ENCODE data around the gene RASA3. TPM values are rescaled to one million over a fixed set of nuclear protein-coding genes. Genes with fewer than 3 reads are reported as not detected.

Gene RASA3
- total and polyA plus RNA-seq, 2 of the 8 experiments (the other 6 are each of a cell fraction or from before 2014, with no cell fraction given): 7.5 to 21.9 TPM

DNA sequence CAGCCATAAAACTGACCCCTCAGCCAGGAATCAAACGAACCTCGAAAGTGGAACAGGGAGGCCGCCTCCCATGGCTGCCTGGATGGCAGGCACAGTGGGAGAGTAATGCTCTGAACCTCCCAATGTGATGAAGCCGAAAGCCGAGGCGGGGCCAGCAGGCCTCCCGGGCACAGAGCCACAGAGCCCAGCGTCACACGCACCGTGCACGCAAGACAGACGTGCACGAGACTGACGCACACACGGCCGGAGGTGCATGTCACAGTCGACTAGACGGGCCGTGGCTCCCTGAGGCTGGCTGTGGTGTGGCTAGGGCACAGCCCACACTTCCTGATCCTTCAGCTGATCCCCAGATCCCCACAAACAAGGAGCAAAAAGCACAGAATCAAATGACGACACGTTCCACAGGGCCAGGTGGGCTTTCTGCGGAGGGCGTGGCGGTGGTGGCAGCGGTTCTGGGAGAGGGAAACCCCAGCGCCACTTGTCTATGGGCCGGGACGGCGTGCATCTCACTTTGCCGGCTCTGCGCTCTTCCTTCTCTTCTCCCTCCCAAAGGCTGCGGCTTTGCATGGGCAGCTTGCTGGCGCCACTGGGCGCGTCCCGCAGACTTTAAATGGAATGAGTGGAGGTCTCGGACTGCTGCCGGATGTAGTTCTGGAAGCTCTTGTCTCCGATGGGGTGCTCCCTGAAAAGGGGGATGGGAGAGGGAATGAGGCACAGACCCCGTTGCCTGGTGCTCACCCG lies 153.5 kb downstream of the RASA3 start:
- no peak for FAIRE-seq
- Histone ChIP-seq H3K4me1 (replicated peaks in 1 of 4; ENCODE audit: control insufficient read depth in 3 of 4, insufficient read depth in 4 of 4, low read length in 3 of 4) (peaks cover 0 to 4% (median 0%) of the 10 kb centered on the region in 4 experiments; a peak in 2 of 7 replicates), H3K79me2 (ENCODE audit: control insufficient read depth in 1 of 2, insufficient read depth in 2 of 2, low read length in 2 of 2) (no peaks in the 10 kb centered on the region), H2BK5ac (ENCODE audit: low read depth, low read length) (no peak overlapping the region), H2AK5ac (ENCODE audit: low read depth, low read length) (no peak overlapping the region), H3K23ac (ENCODE audit: insufficient read length) (no peak overlapping the region), H3K4ac (replicated peaks; ENCODE audit: insufficient read length, low read depth, low read length) (no peak overlapping the region), H4K8ac (ENCODE audit: extremely low read depth, insufficient read depth, low read length) (no peak overlapping the region; the same call in 1 of the 2 replicates), H3K4me2 (ENCODE audit: insufficient read depth in 1 of 2, low read depth in 2 of 2, low read length in 2 of 2) (no peak overlapping the region), H3K36me3 (ENCODE audit: control insufficient read depth in 2 of 4, insufficient read depth in 4 of 4, low read length in 3 of 4) (0 out of 8 replicates have a peak, but pooled peaks cover 0 to 3% (median 0%) of the 10 kb centered on the region in 4 experiments), H4K5ac (ENCODE audit: insufficient read length, low read depth, low read length) (no peak overlapping the region), H3K79me1 (ENCODE audit: low read depth, low read length) (no peaks in the 10 kb centered on the region), H3K27ac (ENCODE audit: low read depth, low read length) (no peak overlapping the region), H3K9me3 (ENCODE audit: insufficient read depth in 2 of 2, low read depth in 1 of 2, low read length in 1 of 2) (no peaks in the 10 kb centered on the region), H3K4me3 (ENCODE audit: extremely low read depth in 1 of 4, insufficient read depth in 2 of 4, low read depth in 3 of 4, low read length in 4 of 4) (no peak overlapping the region), H3K14ac (ENCODE audit: insufficient read length) (no peak overlapping the region), H2BK12ac (ENCODE audit: low read depth, low read length) (no peak overlapping the region), H2AFZ (ENCODE audit: low read length) (no peak overlapping the region), H2BK15ac (ENCODE audit: low read length) (no peak overlapping the region), H4K91ac (replicated peaks; ENCODE audit: insufficient read length, low read length) (no peak overlapping the region), H2BK120ac (replicated peaks; ENCODE audit: low read depth, low read length) (no peak overlapping the region), H4K20me1 (replicated peaks in 1 of 2; ENCODE audit: control insufficient read depth in 1 of 2, insufficient read depth in 2 of 2, low read length in 2 of 2) (peaks cover 0 to 7% of the 10 kb centered on the region in 2 experiments), H3K56ac (replicated peaks; ENCODE audit: insufficient read length, low read depth, low read length) (no peak overlapping the region), H3K9ac (replicated peaks in 1 of 4; ENCODE audit: extremely low read depth in 1 of 4, low read depth in 3 of 4, low read length in 3 of 4) (no peak overlapping the region), H3K23me2 (ENCODE audit: low read depth, low read length) (no peaks in the 10 kb centered on the region), H3K27me3 (replicated peaks in 1 of 4; ENCODE audit: control insufficient read depth in 3 of 4, extremely low read depth in 1 of 4, insufficient read depth in 3 of 4, low read length in 3 of 4) (no peaks in the 10 kb centered on the region), H2BK20ac (ENCODE audit: low read length) (no peak overlapping the region), H3K18ac (ENCODE audit: extremely low read depth, low read length) (no peak overlapping the region)
- TF ChIP-seq TCF12 (IDR thresholded peaks at IDR 0.05; ENCODE audit: low read depth, low read length) (no peak), NANOG (IDR thresholded peaks at IDR 0.05; ENCODE audit: insufficient read depth, low read depth, low read length, poor library complexity, severe bottlenecking) (no peak), CHD2 (IDR thresholded peaks at IDR 0.05; ENCODE audit: low read length) (no peak), YY1 (IDR thresholded peaks at IDR 0.05; ENCODE audit: low read depth, low read length) (no peak), SP2 (IDR thresholded peaks at IDR 0.05; ENCODE audit: low read length) (no peak), TEAD4 (IDR thresholded peaks at IDR 0.05; ENCODE audit: low read depth, low read length) (no peak), TBP (IDR thresholded peaks at IDR 0.05; ENCODE audit: low read depth, low read length) (no peak), POU5F1 (IDR thresholded peaks at IDR 0.05; ENCODE audit: low read depth, low read length) (no peak), GTF2F1 (IDR thresholded peaks at IDR 0.05; ENCODE audit: borderline replicate concordance, low read depth, low read length) (no peak), SAP30 (IDR thresholded peaks at IDR 0.05; ENCODE audit: insufficient read depth, insufficient replicate concordance, low read length) (no peak), JUN (IDR thresholded peaks at IDR 0.05; ENCODE audit: low read depth, low read length) (no peak)
- ChIA-PET CTCF (ENCODE audit: partially characterized antibody) (no interaction called here), POLR2A (ENCODE audit: partially characterized antibody) (interaction anchor here (0.7 kb wide), 1 partner anchor 24 kb away, joined by 3 read pairs; no protein-coding TSS in a partner anchor)
- 90% methylated on average over 35 of the region's 41 CpGs; no CpG with 5 or more reads in 1 of the 2 experiments for WGBS, 2 experiments (ENCODE audit: extremely low coverage in 1 of 2, insufficient coverage in 1 of 2, insufficient read length in 1 of 2, insufficient replicate concordance in 2 of 2, low coverage in 1 of 2, low lambda C conversion rate in 2 of 2, missing lambda C conversion rate in 1 of 2)
- DNase-seq (ENCODE audit: low read depth in 1 of 2, low spot score in 2 of 2): no peak
